C1 segment of cervical spinal cord (tissue), 14 donors: ENCODE measurements around the gene ACE.

ENCODE experiments used
- DNase-seq, 14 donors: peaks; one replicate each; lab custom pipeline; 2025; lab: John Stamatoyannopoulos, UW

ACE gene

GRCh38 chr17:63474586-63475460, 2.0 kb upstream of the ACE start:
- DNase-seq: no peak

- DNase-seq: no peak
Measured at GRCh38 chr17:63475491-63476412, 1.1 kb upstream of the ACE start.

- no peak for DNase-seq
Measured at GRCh38 chr17:63476459-63476853, 405 bp upstream of the ACE start.

GRCh38 chr17:63477480-63478440, 899 bp downstream of the ACE start:
- peak in 1 of 14 donors; percentile 24 for DNase-seq

GRCh38 chr17:63478814-63479494, 2.1 kb downstream of the ACE start:
- peak in 4 of 14 donors; percentile 14 to 33 (median 18) for DNase-seq

GRCh38 chr17:63479495-63480184, 2.8 kb downstream of the ACE start:
- DNase-seq: no peak

GRCh38 chr17:63480192-63480784, 3.4 kb downstream of the ACE start:
- no peak for DNase-seq

GRCh38 chr17:63480826-63481487, 4.1 kb downstream of the ACE start:
- DNase-seq: no peak

- DNase-seq: no peak
Measured at GRCh38 chr17:63481488-63481870, 4.6 kb downstream of the ACE start.

- no peak for DNase-seq
Measured at GRCh38 chr17:63482509-63482908, 5.6 kb downstream of the ACE start.

GRCh38 chr17:63483038-63483437, 6.2 kb downstream of the ACE start:
- no peak for DNase-seq

GRCh38 chr17:63483655-63484575, 7.1 kb downstream of the ACE start:
- no peak for DNase-seq

GRCh38 chr17:63486317-63487013, 9.6 kb downstream of the ACE start:
- no peak for DNase-seq

- DNase-seq: no peak
Measured at GRCh38 chr17:63487014-63487339, 10.1 kb downstream of the ACE start.

GRCh38 chr17:63488851-63489250, 12.0 kb downstream of the ACE start:
- DNase-seq: no peak

- no peak for DNase-seq
Measured at GRCh38 chr17:63489291-63489690, 12.4 kb downstream of the ACE start.

- no peak for DNase-seq
Measured at GRCh38 chr17:63490329-63490728, 13.5 kb downstream of the ACE start.
